OCI-LY7 (cell line): ENCODE measurements around the gene SPTLC2. TPM values are rescaled to one million over a fixed set of nuclear protein-coding genes. Genes with fewer than 3 reads are reported as not detected.

Source experiments
- BruUV-seq: library from RNA; stranded (reverse); fragments of 400-500 nt; replicated peaks from 2 replicates; lab custom pipeline; 2021; lab: Mats Ljungman, UMichigan
- CTCF ChIA-PET: fragments of 300-600 bp; sonication (Branson Sonifier 250); formaldehyde crosslinking; loops from one replicate; lab custom pipeline; 2022; ENCODE audit warnings: antibody characterized with exemption; ENCODE audit not compliant: unreplicated experiment; lab: Charles Lee
- POLR2A ChIA-PET: fragments of 300-600 bp; sonication (Branson Sonifier 250); formaldehyde crosslinking; loops from one replicate; lab custom pipeline; 2022; ENCODE audit warnings: antibody characterized with exemption; lab: Charles Lee
- DNase-seq: peaks from one replicate; pipeline ENCODE4 v3.0.0-alpha.2; 2015; ENCODE audit warnings: low spot score
- H2AFZ ChIP-seq: fragments of 200-600 bp; sonication (generic), shearing (Covaris generic); 2 replicates; pipeline ENCODE4 v1.6.1; 2014; ENCODE audit warnings: mild to moderate bottlenecking, antibody characterized with exemption, low read length, moderate library complexity
- H3K27ac ChIP-seq: fragments of 200-600 bp; sonication (generic); 2 replicates; pipeline ENCODE4 v1.5.1; 2014; ENCODE audit warnings: mixed run types, low read depth, mild to moderate bottlenecking, moderate library complexity, low read length, inconsistent platforms; ENCODE audit not compliant: poor library complexity, severe bottlenecking
- H3K36me3 ChIP-seq: fragments of 200-600 bp; sonication (generic); 2 replicates; pipeline ENCODE4 v1.6.1; 2014; ENCODE audit warnings: mild to moderate bottlenecking, antibody characterized with exemption, low read length, moderate library complexity, mixed read lengths; ENCODE audit not compliant: insufficient read depth
- H3K4me1 ChIP-seq: fragments of 200-600 bp; sonication (generic); 2 replicates; pipeline ENCODE4 v1.5.1; 2014; ENCODE audit warnings: mild to moderate bottlenecking, low read length; ENCODE audit not compliant: insufficient read depth, poor library complexity, severe bottlenecking
- H3K4me2 ChIP-seq: fragments of 200-600 bp; sonication (generic); 2 replicates; pipeline ENCODE4 v1.6.1; 2014; ENCODE audit warnings: mild to moderate bottlenecking, low read length
- H3K4me3 ChIP-seq: fragments of 200-600 bp; sonication (generic); 2 replicates; pipeline ENCODE4 v1.5.1; 2014; ENCODE audit warnings: mild to moderate bottlenecking, low read depth, low read length; ENCODE audit not compliant: poor library complexity, severe bottlenecking
- H3K79me2 ChIP-seq: fragments of 200-600 bp; sonication (generic); 2 replicates; pipeline ENCODE4 v1.6.1; 2016; ENCODE audit warnings: low read depth, mild to moderate bottlenecking, low read length, moderate library complexity, mixed read lengths; ENCODE audit not compliant: insufficient read depth
- H3K9me2 ChIP-seq: fragments of 200-600 bp; sonication (generic); 2 replicates; pipeline ENCODE4 v1.6.1; 2016; ENCODE audit warnings: mild to moderate bottlenecking, low read length, mixed read lengths; ENCODE audit not compliant: insufficient read depth
- H3K9me3 ChIP-seq: fragments of 200-600 bp; sonication (generic); 2 replicates; pipeline ENCODE4 v1.6.1; 2014; ENCODE audit warnings: mild to moderate bottlenecking, mixed run types, low read length, mixed read lengths
- H4K20me1 ChIP-seq: fragments of 200-600 bp; sonication (generic); 2 replicates; pipeline ENCODE4 v1.6.1; 2014; ENCODE audit warnings: mild to moderate bottlenecking, antibody characterized with exemption, low read length, moderate library complexity, mixed read lengths; ENCODE audit not compliant: insufficient read depth
- EZH2phosphoT487 ChIP-seq: fragments of 200-600 bp; sonication (generic); IDR thresholded peaks from 2 replicates; pipeline ENCODE4 v1.6.1; 2018; ENCODE audit warnings: low read depth, borderline replicate concordance, mild to moderate bottlenecking, mixed run types, antibody characterized with exemption, low read length, moderate library complexity, mixed read lengths
- intact Hi-C: fragments of 100-400 bp; cut with micrococcal nuclease; formaldehyde crosslinking; loops from one replicate; pipeline ENCODE4 v1.10.0; 2022; ENCODE audit not compliant: unreplicated experiment
- total RNA-seq, 2 experiments: library from RNA; depleted of rRNA in 1 of 2; stranded (reverse); fragments of >200 nt in 1 of 2; shearing (Covaris generic) in 1 of 2; gene quantifications; 2 replicates each; pipeline ENCODE4 v1.2.3, GENCODE V29; 2014 to 2022
- TF ChIP-seq, protein P1 (sequence below): fragments of 200-600 bp; sonication (generic); conservative IDR thresholded peaks from 2 replicates; pipeline ENCODE4 v1.5.1; 2014; ENCODE audit warnings: mild to moderate bottlenecking, antibody characterized with exemption, low read length, moderate library complexity, mixed read lengths

Gene SPTLC2
- total RNA-seq, 2 experiments from 2014 or later: 14.7 to 45.1 TPM

DNA sequence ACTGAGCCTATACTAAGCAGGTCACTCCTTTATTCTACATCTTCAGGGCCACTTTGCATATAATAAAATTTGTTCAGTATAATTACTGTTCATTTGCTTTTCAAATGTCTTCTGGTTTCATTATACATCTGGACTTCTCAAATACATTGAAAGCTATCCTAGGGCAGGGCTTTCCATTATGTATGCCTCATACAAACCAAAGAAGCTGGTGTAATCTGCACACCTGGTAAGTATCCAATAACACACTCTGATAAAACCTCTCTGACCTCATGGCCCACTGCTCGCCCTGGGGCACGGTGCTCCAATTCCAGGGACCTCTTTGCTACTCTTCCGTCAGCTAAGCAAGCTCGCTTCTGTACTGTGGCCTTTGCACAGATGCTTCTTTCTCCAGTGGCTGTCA lies 95.9 kb downstream of the SPTLC2 start:
- DNase-seq: no peak
- H3K79me2 ChIP-seq: no peaks in the 10 kb centered on the region
- BruUV-seq: no TSS peak
- H2AFZ ChIP-seq: no peak overlapping the region
- ChIA-PET POLR2A (interaction anchor here (1.2 kb wide), 1 partner anchor 62 kb away, joined by 3 read pairs; no protein-coding TSS in a partner anchor), CTCF (no interaction called here)
- H4K20me1 ChIP-seq: no peaks in the 10 kb centered on the region
- no peak overlapping the region for H3K4me2 ChIP-seq
- no peak for TF ChIP-seq EZH2phosphoT487
- TF ChIP-seq, protein P1, sequence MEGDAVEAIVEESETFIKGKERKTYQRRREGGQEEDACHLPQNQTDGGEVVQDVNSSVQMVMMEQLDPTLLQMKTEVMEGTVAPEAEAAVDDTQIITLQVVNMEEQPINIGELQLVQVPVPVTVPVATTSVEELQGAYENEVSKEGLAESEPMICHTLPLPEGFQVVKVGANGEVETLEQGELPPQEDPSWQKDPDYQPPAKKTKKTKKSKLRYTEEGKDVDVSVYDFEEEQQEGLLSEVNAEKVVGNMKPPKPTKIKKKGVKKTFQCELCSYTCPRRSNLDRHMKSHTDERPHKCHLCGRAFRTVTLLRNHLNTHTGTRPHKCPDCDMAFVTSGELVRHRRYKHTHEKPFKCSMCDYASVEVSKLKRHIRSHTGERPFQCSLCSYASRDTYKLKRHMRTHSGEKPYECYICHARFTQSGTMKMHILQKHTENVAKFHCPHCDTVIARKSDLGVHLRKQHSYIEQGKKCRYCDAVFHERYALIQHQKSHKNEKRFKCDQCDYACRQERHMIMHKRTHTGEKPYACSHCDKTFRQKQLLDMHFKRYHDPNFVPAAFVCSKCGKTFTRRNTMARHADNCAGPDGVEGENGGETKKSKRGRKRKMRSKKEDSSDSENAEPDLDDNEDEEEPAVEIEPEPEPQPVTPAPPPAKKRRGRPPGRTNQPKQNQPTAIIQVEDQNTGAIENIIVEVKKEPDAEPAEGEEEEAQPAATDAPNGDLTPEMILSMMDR: no peak
- no peaks in the 10 kb centered on the region for H3K9me3 ChIP-seq
- no peaks in the 10 kb centered on the region for H3K9me2 ChIP-seq
- peaks cover 62% of the 10 kb centered on the region for H3K36me3 ChIP-seq
- H3K4me1 ChIP-seq: no peaks in the 10 kb centered on the region
- intact Hi-C loops: no loop called here
- no peak overlapping the region for H3K4me3 ChIP-seq
- H3K27ac ChIP-seq: no peak overlapping the region

DNA sequence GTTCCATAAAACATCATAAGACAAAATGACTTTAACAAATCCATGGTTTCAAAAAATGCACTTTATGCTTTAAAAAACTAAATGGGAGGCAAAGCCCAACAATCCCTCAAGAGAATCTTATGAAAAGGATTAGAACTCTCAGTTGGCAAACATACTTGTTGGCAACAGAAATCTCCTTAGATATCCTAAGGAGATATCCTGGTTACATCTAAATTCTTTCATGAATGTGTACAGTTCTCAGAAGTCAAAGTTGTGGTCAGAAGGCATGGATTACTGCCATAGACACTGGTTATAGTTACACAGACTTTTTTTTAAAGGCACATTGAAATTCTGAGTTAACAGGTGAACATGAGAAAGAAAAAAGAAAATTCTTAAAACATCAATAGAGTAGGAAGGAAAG lies 100.3 kb downstream of the SPTLC2 start:
- ChIA-PET POLR2A (interaction anchor here (0.6 to 1.0 kb wide), 5 partner anchors 26 to 511 kb away, joined by 3 read pairs; no protein-coding TSS in a partner anchor), CTCF (no interaction called here)
- no peaks in the 10 kb centered on the region for H4K20me1 ChIP-seq
- H2AFZ ChIP-seq: no peak overlapping the region
- H3K9me2 ChIP-seq: no peaks in the 10 kb centered on the region
- no peak overlapping the region for H3K4me2 ChIP-seq
- no peak for DNase-seq
- no peak for TF ChIP-seq EZH2phosphoT487
- TF ChIP-seq, protein P1: no peak
- intact Hi-C loops: no loop called here
- no peak overlapping the region for H3K27ac ChIP-seq
- H3K4me1 ChIP-seq: no peaks in the 10 kb centered on the region
- H3K79me2 ChIP-seq: no peaks in the 10 kb centered on the region
- H3K36me3 ChIP-seq: peaks cover 82% of the 10 kb centered on the region
- no peak overlapping the region for H3K4me3 ChIP-seq
- no TSS peak for BruUV-seq
- H3K9me3 ChIP-seq: no peaks in the 10 kb centered on the region

DNA sequence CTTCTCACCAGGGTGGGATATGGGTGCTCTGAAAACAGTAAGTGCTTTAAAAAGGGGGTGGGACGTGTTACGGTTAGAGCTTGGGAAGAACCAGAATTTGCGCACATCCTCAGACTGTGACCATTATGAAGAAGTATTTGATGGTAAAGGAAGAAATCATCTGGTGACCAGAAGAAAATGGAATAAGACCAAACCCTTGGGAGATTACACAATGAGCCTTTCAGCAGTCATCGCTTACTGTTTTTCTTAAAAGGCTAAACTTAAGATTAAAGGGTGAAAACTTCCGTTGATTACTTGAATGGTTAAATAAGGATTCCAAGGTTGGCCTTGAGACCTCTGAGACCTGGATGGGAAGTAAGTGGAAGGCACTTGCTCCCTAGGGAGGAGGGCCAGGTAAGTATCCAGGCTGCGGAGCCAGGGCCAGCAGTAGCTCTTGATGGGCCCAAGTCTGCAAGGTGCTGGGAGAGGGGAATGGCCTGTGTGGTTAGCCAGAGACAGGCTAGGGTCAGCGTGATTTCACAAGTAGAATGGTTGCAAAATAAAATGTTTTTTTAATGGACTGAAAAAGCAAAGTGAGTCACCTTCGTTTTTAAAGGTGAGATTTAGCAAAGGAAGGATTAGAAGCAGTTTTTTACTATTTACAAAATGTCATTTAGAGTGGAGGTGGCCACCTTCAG lies 104.8 kb downstream of the SPTLC2 start:
- ChIA-PET CTCF (no interaction called here), POLR2A (no interaction called here)
- DNase-seq: no peak
- H3K9me2 ChIP-seq: no peaks in the 10 kb centered on the region
- no peak overlapping the region for H2AFZ ChIP-seq
- H3K79me2 ChIP-seq: no peaks in the 10 kb centered on the region
- no peaks in the 10 kb centered on the region for H3K4me1 ChIP-seq
- H3K27ac ChIP-seq: no peak overlapping the region
- TF ChIP-seq, protein P1: no peak
- TF ChIP-seq EZH2phosphoT487: no peak
- intact Hi-C loops: no loop called here
- no peak overlapping the region for H3K4me2 ChIP-seq
- H3K9me3 ChIP-seq: no peaks in the 10 kb centered on the region
- no TSS peak for BruUV-seq
- peaks cover 80% of the 10 kb centered on the region for H3K36me3 ChIP-seq
- H4K20me1 ChIP-seq: no peaks in the 10 kb centered on the region
- no peak overlapping the region for H3K4me3 ChIP-seq
